Measurements from ENCODE around the gene LGMN.

Gene LGMN

DNA sequence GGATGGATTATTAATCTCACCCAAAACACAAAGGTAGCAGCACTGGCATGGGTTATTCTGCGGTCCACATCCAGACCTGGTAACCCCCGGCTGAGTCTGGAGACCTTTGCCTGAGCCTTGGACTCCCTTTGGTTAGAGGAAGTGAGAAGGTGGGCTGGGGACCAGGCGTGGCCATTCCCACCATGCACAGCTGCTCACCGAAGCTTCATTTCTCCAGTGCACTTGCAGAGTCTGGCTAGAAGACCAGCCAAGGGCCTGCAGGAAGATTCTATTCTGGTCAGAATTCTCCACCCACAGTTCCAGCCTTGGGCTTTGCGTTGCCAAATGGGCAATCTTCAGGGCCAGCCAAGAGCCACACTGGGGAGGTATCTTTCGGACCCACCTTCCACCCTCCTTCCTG is 73.0 kb downstream of the LGMN start:
- Histone ChIP-seq H3K9me2 (replicated peaks; ENCODE audit: control insufficient read depth, low read length) (no peaks in the 10 kb centered on the region), H3K4me3 (ENCODE audit: low read length) (no peak overlapping the region), H3K79me2 (ENCODE audit: control insufficient read depth, low read length) (no peaks in the 10 kb centered on the region), H4K20me1 (ENCODE audit: control insufficient read depth, insufficient read depth, low read depth, low read length) (no peaks in the 10 kb centered on the region), H3K9me3 (ENCODE audit: control insufficient read depth, insufficient read depth, low read length) (no peaks in the 10 kb centered on the region), H3K27me3 (ENCODE audit: control insufficient read depth, low read length) (no peaks in the 10 kb centered on the region), H3F3A (ENCODE audit: control insufficient read depth, insufficient read depth) (no peaks in the 10 kb centered on the region), H3K36me3 (ENCODE audit: control insufficient read depth, low read length) (no peaks in the 10 kb centered on the region), H3K4me2 (ENCODE audit: low read length) (peak overlapping the region; percentile 49), H3K27ac (ENCODE audit: low read depth, low read length) (no peak overlapping the region), H3K4me1 (ENCODE audit: control insufficient read depth, low read length) (peaks cover 32% of the 10 kb centered on the region)
- TF ChIP-seq, protein P1, sequence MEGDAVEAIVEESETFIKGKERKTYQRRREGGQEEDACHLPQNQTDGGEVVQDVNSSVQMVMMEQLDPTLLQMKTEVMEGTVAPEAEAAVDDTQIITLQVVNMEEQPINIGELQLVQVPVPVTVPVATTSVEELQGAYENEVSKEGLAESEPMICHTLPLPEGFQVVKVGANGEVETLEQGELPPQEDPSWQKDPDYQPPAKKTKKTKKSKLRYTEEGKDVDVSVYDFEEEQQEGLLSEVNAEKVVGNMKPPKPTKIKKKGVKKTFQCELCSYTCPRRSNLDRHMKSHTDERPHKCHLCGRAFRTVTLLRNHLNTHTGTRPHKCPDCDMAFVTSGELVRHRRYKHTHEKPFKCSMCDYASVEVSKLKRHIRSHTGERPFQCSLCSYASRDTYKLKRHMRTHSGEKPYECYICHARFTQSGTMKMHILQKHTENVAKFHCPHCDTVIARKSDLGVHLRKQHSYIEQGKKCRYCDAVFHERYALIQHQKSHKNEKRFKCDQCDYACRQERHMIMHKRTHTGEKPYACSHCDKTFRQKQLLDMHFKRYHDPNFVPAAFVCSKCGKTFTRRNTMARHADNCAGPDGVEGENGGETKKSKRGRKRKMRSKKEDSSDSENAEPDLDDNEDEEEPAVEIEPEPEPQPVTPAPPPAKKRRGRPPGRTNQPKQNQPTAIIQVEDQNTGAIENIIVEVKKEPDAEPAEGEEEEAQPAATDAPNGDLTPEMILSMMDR (IDR thresholded peaks at IDR 0.05; ENCODE audit: low read depth, low read length, poor library complexity, severe bottlenecking): no peak
- no peak for TF ChIP-seq EZH2phosphoT487 (IDR thresholded peaks at IDR 0.05; ENCODE audit: borderline replicate concordance, low read length)

DNA sequence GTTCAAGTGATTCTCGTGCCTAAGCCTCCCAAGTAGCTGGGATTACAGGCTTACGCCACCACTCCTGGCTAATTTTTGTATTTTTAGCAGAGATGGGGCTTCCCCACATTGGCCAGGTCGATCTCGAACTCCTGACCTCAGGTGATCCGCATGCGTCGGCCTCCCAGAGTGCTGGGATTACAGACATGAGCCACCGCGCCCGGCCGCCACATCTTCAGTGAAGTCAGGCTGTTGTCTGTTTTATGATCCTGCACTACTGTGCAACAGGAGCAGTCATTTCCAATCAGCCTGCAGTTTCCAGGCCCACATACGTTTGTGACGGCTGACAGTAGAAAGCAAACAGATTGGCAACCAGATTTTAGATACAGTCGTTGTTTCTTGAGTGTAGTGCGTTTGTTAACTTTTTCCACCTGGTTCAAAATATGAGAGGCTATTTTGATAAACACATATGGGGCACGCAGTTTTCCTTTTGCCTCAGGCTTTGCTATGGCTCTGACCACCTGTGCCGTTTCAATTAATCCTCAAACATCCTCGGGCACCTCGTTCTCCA is 74.8 kb downstream of the LGMN start:
- Histone ChIP-seq H3K27ac (ENCODE audit: low read depth, low read length) (no peak overlapping the region), H3K36me3 (ENCODE audit: control insufficient read depth, low read length) (no peaks in the 10 kb centered on the region), H3K9me2 (replicated peaks; ENCODE audit: control insufficient read depth, low read length) (no peaks in the 10 kb centered on the region), H3K4me3 (ENCODE audit: low read length) (no peak overlapping the region), H3K27me3 (ENCODE audit: control insufficient read depth, low read length) (no peaks in the 10 kb centered on the region), H3K9me3 (ENCODE audit: control insufficient read depth, insufficient read depth, low read length) (no peaks in the 10 kb centered on the region), H3K79me2 (ENCODE audit: control insufficient read depth, low read length) (no peaks in the 10 kb centered on the region), H3K4me1 (ENCODE audit: control insufficient read depth, low read length) (peaks cover 39% of the 10 kb centered on the region), H3K4me2 (ENCODE audit: low read length) (no peak overlapping the region), H4K20me1 (ENCODE audit: control insufficient read depth, insufficient read depth, low read depth, low read length) (no peaks in the 10 kb centered on the region), H3F3A (ENCODE audit: control insufficient read depth, insufficient read depth) (no peaks in the 10 kb centered on the region)
- TF ChIP-seq EZH2phosphoT487 (IDR thresholded peaks at IDR 0.05; ENCODE audit: borderline replicate concordance, low read length): no peak
- TF ChIP-seq, protein P1 (IDR thresholded peaks at IDR 0.05; ENCODE audit: low read depth, low read length, poor library complexity, severe bottlenecking): no peak

DNA sequence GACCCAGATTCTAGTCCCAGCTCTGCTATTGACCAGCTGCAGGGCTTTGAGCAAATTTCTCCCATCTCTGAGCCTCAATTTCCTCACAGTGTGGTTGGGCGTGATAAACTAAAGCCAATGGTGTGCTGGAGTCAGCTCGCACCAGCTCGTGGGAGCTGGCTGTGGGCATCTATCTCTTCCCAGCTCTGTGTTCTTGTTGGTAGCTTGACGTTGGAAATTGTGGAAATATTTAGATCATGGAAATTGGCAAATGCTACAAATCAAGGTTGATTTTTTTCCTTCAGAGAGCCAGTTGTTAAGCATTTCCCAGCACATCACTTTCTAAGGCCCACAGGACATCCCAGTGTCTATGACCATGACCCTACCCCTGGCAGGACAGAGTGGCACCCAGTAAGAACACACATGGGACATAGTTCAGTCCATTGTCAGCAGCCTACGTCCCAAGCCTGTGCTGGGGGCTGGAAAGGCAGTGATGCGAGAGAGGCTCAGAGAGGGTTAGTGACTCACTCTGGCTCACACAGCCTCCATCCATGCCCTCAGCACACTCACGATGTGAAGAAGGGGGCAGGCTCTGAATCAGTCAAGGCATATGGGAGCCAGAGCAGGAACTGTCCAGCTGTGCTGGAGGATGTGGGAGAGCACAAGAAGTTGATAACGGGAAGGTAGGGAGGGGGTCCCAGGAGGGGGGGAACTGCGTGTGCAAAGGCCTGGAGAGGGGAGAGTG is 77.6 kb downstream of the LGMN start:
- Histone ChIP-seq H3K4me1 (ENCODE audit: control insufficient read depth, low read length) (peaks cover 33% of the 10 kb centered on the region), H3F3A (ENCODE audit: control insufficient read depth, insufficient read depth) (no peaks in the 10 kb centered on the region), H3K9me3 (ENCODE audit: control insufficient read depth, insufficient read depth, low read length) (no peaks in the 10 kb centered on the region), H3K79me2 (ENCODE audit: control insufficient read depth, low read length) (no peaks in the 10 kb centered on the region), H3K27me3 (ENCODE audit: control insufficient read depth, low read length) (no peaks in the 10 kb centered on the region), H3K4me2 (ENCODE audit: low read length) (no peak overlapping the region), H3K27ac (ENCODE audit: low read depth, low read length) (no peak overlapping the region), H3K9me2 (replicated peaks; ENCODE audit: control insufficient read depth, low read length) (no peaks in the 10 kb centered on the region), H3K36me3 (ENCODE audit: control insufficient read depth, low read length) (no peaks in the 10 kb centered on the region), H4K20me1 (ENCODE audit: control insufficient read depth, insufficient read depth, low read depth, low read length) (no peaks in the 10 kb centered on the region), H3K4me3 (ENCODE audit: low read length) (no peak overlapping the region)
- TF ChIP-seq EZH2phosphoT487 (IDR thresholded peaks at IDR 0.05; ENCODE audit: borderline replicate concordance, low read length): no peak
- TF ChIP-seq, protein P1 (IDR thresholded peaks at IDR 0.05; ENCODE audit: low read depth, low read length, poor library complexity, severe bottlenecking): no peak
